Mesenchymal stem cell (in vitro differentiated cells and primary cell): ENCODE measurements around the gene MAPK10.
"Not testable (repeated sequence)": the region's sequence is repeated elsewhere in the genome, so short reads cannot be mapped to it uniquely, and the experiment has no call there.

Source experiments
- DNase-seq: peaks from one replicate; pipeline ENCODE4 v3.0.0-alpha.2; 2013
- H2AFZ ChIP-seq: one replicate; pipeline ENCODE4 v1.6.1; 2013; ENCODE audit warnings: low read depth, mild to moderate bottlenecking, control low read depth, inconsistent platforms, low read length, moderate library complexity
- H2AK5ac ChIP-seq: 2 replicates; pipeline ENCODE4 v1.6.1; 2013; ENCODE audit warnings: low read length, moderate library complexity, mild to moderate bottlenecking, inconsistent platforms; ENCODE audit not compliant: severe bottlenecking
- H2BK120ac ChIP-seq: one replicate; pipeline ENCODE4 v1.6.1; 2013; ENCODE audit warnings: low read depth, mild to moderate bottlenecking, inconsistent platforms, low read length, moderate library complexity
- H2BK12ac ChIP-seq, 2 experiments: one replicate each; pipeline ENCODE4 v1.6.1; 2013; ENCODE audit warnings: inconsistent platforms in 2 of 2, low read length in 2 of 2, mild to moderate bottlenecking in 2 of 2, moderate library complexity in 2 of 2, control low read depth in 1 of 2
- H2BK15ac ChIP-seq: one replicate; pipeline ENCODE4 v1.6.1; 2013; ENCODE audit warnings: mild to moderate bottlenecking, low read depth, inconsistent platforms; ENCODE audit not compliant: poor library complexity, severe bottlenecking
- H2BK5ac ChIP-seq: 2 replicates; pipeline ENCODE4 v1.6.1; 2013; ENCODE audit warnings: low read depth, mild to moderate bottlenecking, low read length, control low read depth, inconsistent platforms; ENCODE audit not compliant: poor library complexity, severe bottlenecking
- H3K14ac ChIP-seq, 2 experiments: one replicate each; pipeline ENCODE4 v1.6.1; 2013; ENCODE audit warnings: inconsistent platforms in 2 of 2, low read length in 2 of 2, control low read depth in 1 of 2, mild to moderate bottlenecking in 1 of 2, moderate library complexity in 1 of 2
- H3K18ac ChIP-seq, 2 experiments: one replicate each; pipeline ENCODE4 v1.6.1; 2013; ENCODE audit warnings: inconsistent platforms in 2 of 2, low read length in 2 of 2, control low read depth in 1 of 2, low read depth in 1 of 2, mild to moderate bottlenecking in 1 of 2
- H3K23ac ChIP-seq, 2 experiments: one replicate each; pipeline ENCODE4 v1.6.1; 2013; ENCODE audit warnings: inconsistent platforms in 2 of 2, low read length in 2 of 2, mild to moderate bottlenecking in 2 of 2, moderate library complexity in 2 of 2, control low read depth in 1 of 2
- H3K27ac ChIP-seq: 2 replicates; pipeline ENCODE4 v1.5.1; 2013; ENCODE audit warnings: mild to moderate bottlenecking, moderate library complexity, low read length, control low read depth, inconsistent platforms; ENCODE audit not compliant: poor library complexity, severe bottlenecking
- H3K27me3 ChIP-seq, 2 experiments: 2 replicates each; pipeline versions ENCODE4 v1.6.1 to v1.7.0; 2013; ENCODE audit warnings: low read length in 2 of 2, mild to moderate bottlenecking in 2 of 2, moderate library complexity in 2 of 2, control low read depth in 1 of 2, inconsistent platforms in 1 of 2; ENCODE audit not compliant: control insufficient read depth in 1 of 2, insufficient read depth in 1 of 2
- H3K36me3 ChIP-seq, 2 experiments: 2 replicates each; pipeline versions ENCODE4 v1.6.1 to v1.7.0; 2013; ENCODE audit warnings: low read length in 2 of 2, control low read depth in 1 of 2, inconsistent platforms in 1 of 2, low read depth in 1 of 2, mild to moderate bottlenecking in 1 of 2; ENCODE audit not compliant: insufficient read depth in 2 of 2, control insufficient read depth in 1 of 2
- H3K4ac ChIP-seq, 2 experiments: one replicate each; pipeline ENCODE4 v1.6.1; 2013; ENCODE audit warnings: inconsistent platforms in 2 of 2, low read length in 2 of 2, mild to moderate bottlenecking in 2 of 2, moderate library complexity in 2 of 2, control low read depth in 1 of 2, low read depth in 1 of 2
- H3K4me1 ChIP-seq: 2 replicates; pipeline ENCODE4 v1.6.1; 2013; ENCODE audit warnings: low read depth, low read length, control low read depth; ENCODE audit not compliant: control insufficient read depth, insufficient read depth
- H3K4me2 ChIP-seq: 2 replicates; pipeline ENCODE4 v1.6.1; 2013; ENCODE audit warnings: low read length, mild to moderate bottlenecking, inconsistent platforms; ENCODE audit not compliant: poor library complexity, severe bottlenecking
- H3K4me3 ChIP-seq, 2 experiments: 2 replicates each; pipeline versions ENCODE4 v1.5.1 to v1.7.0; 2013; ENCODE audit warnings: low read length in 2 of 2, mild to moderate bottlenecking in 2 of 2, control low read depth in 1 of 2, low read depth in 1 of 2; ENCODE audit not compliant: insufficient read depth in 1 of 2
- H3K79me1 ChIP-seq: replicated peaks from 2 replicates; pipeline ENCODE4 v1.6.1; 2013; ENCODE audit warnings: mild to moderate bottlenecking, control low read depth, low read length, inconsistent platforms; ENCODE audit not compliant: poor library complexity, severe bottlenecking
- H3K9ac ChIP-seq: 2 replicates; pipeline ENCODE4 v1.7.0; 2013; ENCODE audit warnings: mild to moderate bottlenecking, low read length, moderate library complexity
- H3K9me3 ChIP-seq: 2 replicates; pipeline ENCODE4 v1.7.0; 2013; ENCODE audit warnings: mild to moderate bottlenecking, low read length; ENCODE audit not compliant: control insufficient read depth
- H4K8ac ChIP-seq: one replicate; pipeline ENCODE4 v1.6.1; 2013; ENCODE audit warnings: inconsistent platforms, mild to moderate bottlenecking, low read length, moderate library complexity
- H4K91ac ChIP-seq: one replicate; pipeline ENCODE4 v1.6.1; 2013; ENCODE audit warnings: mild to moderate bottlenecking, low read length, inconsistent platforms
- WGBS: methylation state at CpG from one replicate; pipeline ENCODE4 v1.1.7; 2013; ENCODE audit warnings: mixed read lengths; 5-methylcytosine and 5-hydroxymethylcytosine counted together

Gene MAPK10

GRCh38 chr4:86031927-86032326 is 327.9 kb downstream of the MAPK10 start:
- no peaks in the 10 kb centered on the region for H3K36me3 ChIP-seq
- no peak overlapping the region for H2AFZ ChIP-seq
- no peak overlapping the region for H3K23ac ChIP-seq
- H3K4me3 ChIP-seq, result no peak overlapping the region
- H3K9ac ChIP-seq, result peak overlapping the region; percentile 76
- H3K27ac ChIP-seq, result peak overlapping the region; percentile 93
- peaks cover 5% of the 10 kb centered on the region for H3K4me1 ChIP-seq
- peak overlapping the region; percentile 40 for H2AK5ac ChIP-seq
- no peak overlapping the region for H2BK15ac ChIP-seq
- no peak overlapping the region for H2BK5ac ChIP-seq
- no peak overlapping the region for H3K4me2 ChIP-seq
- no peaks in the 10 kb centered on the region for H3K27me3 ChIP-seq
- WGBS, result 100% methylated on average over 3 of the region's 3 CpGs
- peak overlapping the region; percentile 35 for H2BK120ac ChIP-seq
- no peak overlapping the region for H4K91ac ChIP-seq
- H3K4ac ChIP-seq, result peak overlapping the region in 1 of 2 experiments; percentile 50
- no peak overlapping the region for H2BK12ac ChIP-seq
- H4K8ac ChIP-seq, result no peak overlapping the region
- H3K14ac ChIP-seq, result no peak overlapping the region
- H3K18ac ChIP-seq, result no peak overlapping the region
- no peaks in the 10 kb centered on the region for H3K79me1 ChIP-seq
- H3K9me3 ChIP-seq, result no peaks in the 10 kb centered on the region
- no peak for DNase-seq

GRCh38 chr4:86026720-86027119 is 333.1 kb downstream of the MAPK10 start:
- Histone ChIP-seq H4K8ac (no peak overlapping the region), H3K14ac (no peak overlapping the region), H3K23ac (no peak overlapping the region), H3K4me3 (no peak overlapping the region), H2BK5ac (no peak overlapping the region), H4K91ac (no peak overlapping the region), H2AK5ac (no peak overlapping the region), H3K36me3 (no peaks in the 10 kb centered on the region), H2BK12ac (no peak overlapping the region), H3K27ac (no peak overlapping the region), H3K9ac (no peak overlapping the region), H2BK120ac (no peak overlapping the region), H2AFZ (no peak overlapping the region), H2BK15ac (no peak overlapping the region), H3K79me1 (no peaks in the 10 kb centered on the region), H3K4ac (no peak overlapping the region), H3K9me3 (no peaks in the 10 kb centered on the region), H3K4me2 (no peak overlapping the region), H3K18ac (no peak overlapping the region), H3K4me1 (peaks cover 4% of the 10 kb centered on the region), H3K27me3 (no peaks in the 10 kb centered on the region)
- 95% methylated on average over 7 of the region's 8 CpGs for WGBS
- no peak for DNase-seq

GRCh38 chr4:86021671-86022070 is 338.2 kb downstream of the MAPK10 start:
- H3K23ac ChIP-seq, H3K9ac ChIP-seq, H4K91ac ChIP-seq, H2BK15ac ChIP-seq, H3K4me1 ChIP-seq, H3K18ac ChIP-seq, H4K8ac ChIP-seq, H2AK5ac ChIP-seq, H3K14ac ChIP-seq, H3K27me3 ChIP-seq, H3K9me3 ChIP-seq, H3K4me2 ChIP-seq, H2BK120ac ChIP-seq, H3K36me3 ChIP-seq, H3K4me3 ChIP-seq, H2AFZ ChIP-seq, H2BK12ac ChIP-seq, H2BK5ac ChIP-seq, H3K27ac ChIP-seq, H3K79me1 ChIP-seq, DNase-seq, H3K4ac ChIP-seq: not testable (repeated sequence)
- 98% methylated on average over 22 of the region's 24 CpGs for WGBS

GRCh38 chr4:86019906-86020305 is 339.9 kb downstream of the MAPK10 start:
- no peak overlapping the region for H3K14ac ChIP-seq
- no peak overlapping the region for H3K18ac ChIP-seq
- H3K4me2 ChIP-seq, result no peak overlapping the region
- no peak overlapping the region for H3K23ac ChIP-seq
- H3K27ac ChIP-seq, result no peak overlapping the region
- H2BK5ac ChIP-seq, result no peak overlapping the region
- DNase-seq, result no peak
- no peak overlapping the region for H3K4me3 ChIP-seq
- no peaks in the 10 kb centered on the region for H3K79me1 ChIP-seq
- no peak overlapping the region for H3K9ac ChIP-seq
- no peaks in the 10 kb centered on the region for H3K27me3 ChIP-seq
- H2BK12ac ChIP-seq, result no peak overlapping the region
- H3K4me1 ChIP-seq, result no peaks in the 10 kb centered on the region
- H4K8ac ChIP-seq, result no peak overlapping the region
- H4K91ac ChIP-seq, result no peak overlapping the region
- H2BK15ac ChIP-seq, result no peak overlapping the region
- H3K36me3 ChIP-seq, result no peaks in the 10 kb centered on the region
- no peak overlapping the region for H3K4ac ChIP-seq
- no peak overlapping the region for H2AFZ ChIP-seq
- no peaks in the 10 kb centered on the region for H3K9me3 ChIP-seq
- H2AK5ac ChIP-seq, result no peak overlapping the region
- H2BK120ac ChIP-seq, result no peak overlapping the region
